ENCODE measurements around the gene ZNF416. TPM values are rescaled to one million over a fixed set of nuclear protein-coding genes. Genes with fewer than 3 reads are reported as not detected.

ZNF416 gene
- polyA plus RNA-seq, 1 of the 3 experiments (the other 2 are of a cell fraction), result 2.0 TPM

GRCh38 chr19:57620673-57621348 is 42.1 kb upstream of the ZNF416 start:
- no peak overlapping the region for H2AFZ ChIP-seq (ENCODE audit: low read depth)
- H3K36me3 ChIP-seq (replicated peaks in 1 of 2; ENCODE audit: control insufficient read depth in 1 of 2, insufficient read depth in 2 of 2, low read length in 1 of 2), result peaks cover 75 to 100% of the 10 kb centered on the region in 2 experiments
- CTCF ChIA-PET, result no interaction called here
- no peaks in the 10 kb centered on the region for H3K4me1 ChIP-seq (ENCODE audit: control insufficient read depth in 1 of 2, insufficient read depth in 2 of 2, low read depth in 1 of 2, low read length in 1 of 2)
- H3K9me2 ChIP-seq, result no peaks in the 10 kb centered on the region
- no peak overlapping the region for H3K4me2 ChIP-seq
- no peaks in the 10 kb centered on the region for H3K27me3 ChIP-seq (ENCODE audit: insufficient read depth)
- peaks cover 37% of the 10 kb centered on the region for H3K9me3 ChIP-seq
- peaks cover 13% of the 10 kb centered on the region for H3F3A ChIP-seq (replicated peaks; ENCODE audit: insufficient read depth)
- 98% methylated on average over 10 of the region's 10 CpGs for WGBS (ENCODE audit: low lambda C conversion rate)
- POLR2A ChIA-PET, result no interaction called here
- no peak for DNase-seq
- H4K20me1 ChIP-seq (ENCODE audit: insufficient read depth), result no peaks in the 10 kb centered on the region
- H3K79me2 ChIP-seq (ENCODE audit: insufficient read depth), result peaks cover 76% of the 10 kb centered on the region
- peak overlapping the region in 1 of 2 experiments; percentile 34; a peak in 1 of 4 replicates for H3K4me3 ChIP-seq (ENCODE audit: low read depth in 2 of 2, low read length in 1 of 2)
- TF ChIP-seq RXRA (IDR thresholded peaks at IDR 0.05; ENCODE audit: borderline replicate concordance, low read depth) (no peak), USF2 (IDR thresholded peaks at IDR 0.05; ENCODE audit: borderline replicate concordance, low read depth, low read length) (no peak)
- no peak overlapping the region for H3K27ac ChIP-seq (ENCODE audit: low read depth in 2 of 2, low read length in 1 of 2)
- H3K9ac ChIP-seq, result no peak overlapping the region

GRCh38 chr19:57615346-57615745 is 36.6 kb upstream of the ZNF416 start:
- H3K27ac ChIP-seq (ENCODE audit: low read depth in 2 of 2, low read length in 1 of 2), result no peak overlapping the region
- peak overlapping the region; percentile 99 to 100 for H3K4me3 ChIP-seq (ENCODE audit: low read depth in 2 of 2, low read length in 1 of 2)
- WGBS (ENCODE audit: low lambda C conversion rate), result 96% methylated on average over 3 of the region's 3 CpGs
- H2AFZ ChIP-seq (ENCODE audit: low read depth), result no peak overlapping the region
- no peaks in the 10 kb centered on the region; a peak in 1 of 4 replicates for H3K4me1 ChIP-seq (ENCODE audit: control insufficient read depth in 1 of 2, insufficient read depth in 2 of 2, low read depth in 1 of 2, low read length in 1 of 2)
- H3K79me2 ChIP-seq (ENCODE audit: insufficient read depth), result peaks cover 63% of the 10 kb centered on the region
- H3K9me2 ChIP-seq, result no peaks in the 10 kb centered on the region
- H3K27me3 ChIP-seq (ENCODE audit: insufficient read depth), result no peaks in the 10 kb centered on the region
- no peak overlapping the region for H3K9ac ChIP-seq
- H3F3A ChIP-seq (replicated peaks; ENCODE audit: insufficient read depth), result peaks cover 3% of the 10 kb centered on the region
- CTCF ChIA-PET, result no interaction called here
- peaks cover 21% of the 10 kb centered on the region for H3K9me3 ChIP-seq
- H4K20me1 ChIP-seq (ENCODE audit: insufficient read depth), result no peaks in the 10 kb centered on the region
- H3K36me3 ChIP-seq (replicated peaks in 1 of 2; ENCODE audit: control insufficient read depth in 1 of 2, insufficient read depth in 2 of 2, low read length in 1 of 2), result peaks cover 38 to 55% of the 10 kb centered on the region in 2 experiments
- POLR2A ChIA-PET, result no interaction called here
- H3K4me2 ChIP-seq, result peak overlapping the region; percentile 84
- no peak for DNase-seq
- TF ChIP-seq MAX (IDR thresholded peaks at IDR 0.05; ENCODE audit: low read depth), result no peak
- no peak for TF ChIP-seq TCF12 (IDR thresholded peaks at IDR 0.05)
- no peak for TF ChIP-seq RAD21 (IDR thresholded peaks at IDR 0.05; ENCODE audit: low read length)
- no peak for TF ChIP-seq MEF2A (IDR thresholded peaks at IDR 0.05; ENCODE audit: borderline replicate concordance, low read depth)
- no peak for TF ChIP-seq USF1 (IDR thresholded peaks at IDR 0.05; ENCODE audit: borderline replicate concordance, low read depth)
- no peak for TF ChIP-seq REST (IDR thresholded peaks at IDR 0.05; ENCODE audit: low read depth, low read length)

Measured in SK-N-SH (cell line).